ENCODE results near the gene SETD7. TPM values are rescaled to one million over a fixed set of nuclear protein-coding genes. Genes with fewer than 3 reads are reported as not detected.
A peak's percentile ranks its signal among the peaks of the same experiment; 100 is the strongest.

The SETD7 gene
- total RNA-seq, 6 donors from 2014 or later = 17.8 to 45.6 (median 34.0) TPM

DNA sequence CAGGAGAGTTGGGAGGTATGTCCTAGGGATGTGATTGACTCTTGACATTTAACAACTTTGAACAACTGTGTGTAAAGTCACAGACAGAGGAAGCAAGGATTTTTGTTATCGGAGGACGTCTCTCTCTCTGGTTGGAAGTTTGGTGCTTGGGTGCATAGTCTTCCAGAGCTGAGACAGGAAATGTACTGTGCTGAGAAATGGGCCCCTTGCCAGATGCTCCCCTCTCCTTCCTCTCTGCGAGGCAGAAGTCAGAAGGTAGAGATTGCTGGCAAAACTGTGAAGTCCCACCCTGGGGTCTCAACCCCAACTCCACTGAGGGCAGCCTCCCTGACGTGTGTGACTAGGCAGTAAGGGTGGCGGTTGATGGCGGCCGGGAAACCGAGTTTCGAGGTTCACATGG is 49.2 kb downstream of the SETD7 start:
- Histone ChIP-seq H3K27me3 (no peaks in the 10 kb centered on the region), H3K27ac (no peak overlapping the region), H3K4me3 (no peak overlapping the region), H3K36me3 (peaks cover 0 to 56% (median 22%) of the 10 kb centered on the region in 4 donors), H3K4me1 (peaks cover 0 to 8% (median 3%) of the 10 kb centered on the region in 4 donors), H3K9me3 (no peaks in the 10 kb centered on the region)
- ATAC-seq (ENCODE audit: low FRiP score in 2 of 2) (no peak), DNase-seq (no peak)
- TF ChIP-seq EP300 (IDR thresholded peaks at IDR 0.05) (no peak), CTCF (IDR thresholded peaks at IDR 0.05) (no peak), POLR2AphosphoS5 (IDR thresholded peaks at IDR 0.05) (no peak), POLR2A (IDR thresholded peaks at IDR 0.05) (no peak)
- WGBS, 2 donors = 79 to 86% methylated on average over 2 to 9 of the region's 9 CpGs

DNA sequence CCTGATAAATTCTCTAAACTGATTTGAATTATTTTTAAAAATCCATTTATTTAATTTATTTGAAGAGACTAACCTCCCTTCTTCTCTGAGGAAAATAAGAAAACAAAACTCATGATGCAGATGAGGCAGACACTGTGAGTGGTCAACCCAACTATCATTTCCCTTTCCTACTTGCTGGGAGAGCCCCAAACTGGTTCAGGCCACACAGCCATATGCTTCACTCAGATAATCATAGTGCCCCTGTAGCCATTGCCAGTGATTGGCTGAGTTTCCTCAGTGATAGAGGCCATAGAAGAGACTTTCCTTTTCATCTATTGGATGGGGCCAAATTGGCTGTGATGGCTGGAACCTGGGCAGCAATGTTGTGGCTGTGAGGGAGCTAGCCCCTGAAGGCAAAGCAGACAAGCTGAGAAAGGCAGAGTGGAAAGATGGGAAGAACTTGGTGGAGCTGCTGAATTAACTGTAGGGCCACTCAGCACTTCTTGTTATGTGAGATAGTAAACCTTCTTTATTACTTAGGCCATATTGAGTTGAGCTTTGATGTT is 52.3 kb downstream of the SETD7 start:
- Histone ChIP-seq H3K4me1 (peaks cover 0 to 8% (median 3%) of the 10 kb centered on the region in 4 donors), H3K4me3 (no peak overlapping the region), H3K36me3 (peaks cover 0 to 25% (median 6%) of the 10 kb centered on the region in 4 donors), H3K9me3 (no peaks in the 10 kb centered on the region), H3K27me3 (no peaks in the 10 kb centered on the region), H3K27ac (no peak overlapping the region)
- no peak for DNase-seq
- no peak for ATAC-seq (ENCODE audit: low FRiP score in 2 of 2)
- no peak for TF ChIP-seq CTCF (IDR thresholded peaks at IDR 0.05)
- no peak for TF ChIP-seq POLR2AphosphoS5 (IDR thresholded peaks at IDR 0.05)
- TF ChIP-seq POLR2A (IDR thresholded peaks at IDR 0.05) = no peak
- no peak for TF ChIP-seq EP300 (IDR thresholded peaks at IDR 0.05)

DNA sequence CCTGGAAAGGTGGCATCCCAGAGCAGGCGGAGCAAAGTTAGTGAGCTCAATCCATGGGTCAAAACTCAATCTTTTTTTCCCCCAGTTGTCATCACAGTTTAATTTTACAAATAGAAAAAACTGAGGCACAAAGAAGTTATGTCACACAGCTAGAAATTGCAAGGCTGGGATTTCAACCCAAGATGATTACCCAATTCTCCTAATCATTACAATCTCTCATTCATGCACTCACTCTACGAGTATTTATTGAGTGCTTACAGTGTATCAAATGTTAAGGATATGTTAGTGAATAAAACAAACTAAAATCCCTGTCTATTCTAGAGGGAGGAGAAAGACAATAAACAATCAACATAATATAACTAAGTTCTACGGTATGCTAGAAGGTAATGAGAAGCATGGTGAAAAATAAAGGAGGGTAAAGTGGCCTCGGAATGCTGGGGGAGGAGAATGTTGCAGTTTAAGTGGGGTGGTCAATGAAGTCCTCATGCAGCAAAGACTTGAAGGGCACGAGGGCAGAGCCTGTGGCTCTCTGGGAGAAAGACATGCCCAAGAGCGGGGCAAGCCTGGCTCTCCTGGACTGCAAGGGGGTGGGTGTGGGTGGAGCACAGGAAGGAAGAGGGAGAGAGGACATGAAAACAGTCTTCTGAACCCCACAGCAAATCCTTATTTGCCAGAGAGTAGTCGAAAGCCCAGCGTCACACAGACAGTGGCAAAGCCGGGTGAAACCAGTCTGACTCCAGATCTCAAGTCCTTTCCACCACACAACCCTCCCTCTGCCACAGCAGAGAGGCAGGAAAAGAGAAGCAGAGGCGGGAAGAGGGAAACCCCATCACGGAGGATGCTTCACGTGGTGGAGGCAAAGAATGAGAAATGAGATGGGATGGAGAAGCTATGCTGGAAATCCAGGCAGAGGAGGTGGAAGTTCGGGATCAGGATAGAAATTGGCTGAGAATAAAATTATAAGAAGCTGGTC is 53.8 kb downstream of the SETD7 start:
- 43 to 49% methylated on average over 13 of the region's 13 CpGs for WGBS, 2 donors
- ATAC-seq (ENCODE audit: low FRiP score in 2 of 2) (peak; percentile 54 to 63), DNase-seq (peak in 1 of 2 donors; percentile 31)
- Histone ChIP-seq H3K36me3 (peaks cover 0 to 11% (median 5%) of the 10 kb centered on the region in 4 donors), H3K27ac (no peak overlapping the region), H3K9me3 (no peaks in the 10 kb centered on the region), H3K4me3 (no peak overlapping the region), H3K27me3 (no peaks in the 10 kb centered on the region), H3K4me1 (peaks cover 0 to 8% (median 3%) of the 10 kb centered on the region in 4 donors)
- TF ChIP-seq POLR2AphosphoS5 (IDR thresholded peaks at IDR 0.05) (no peak), CTCF (IDR thresholded peaks at IDR 0.05) (no peak), POLR2A (IDR thresholded peaks at IDR 0.05) (no peak), EP300 (IDR thresholded peaks at IDR 0.05) (no peak)

DNA sequence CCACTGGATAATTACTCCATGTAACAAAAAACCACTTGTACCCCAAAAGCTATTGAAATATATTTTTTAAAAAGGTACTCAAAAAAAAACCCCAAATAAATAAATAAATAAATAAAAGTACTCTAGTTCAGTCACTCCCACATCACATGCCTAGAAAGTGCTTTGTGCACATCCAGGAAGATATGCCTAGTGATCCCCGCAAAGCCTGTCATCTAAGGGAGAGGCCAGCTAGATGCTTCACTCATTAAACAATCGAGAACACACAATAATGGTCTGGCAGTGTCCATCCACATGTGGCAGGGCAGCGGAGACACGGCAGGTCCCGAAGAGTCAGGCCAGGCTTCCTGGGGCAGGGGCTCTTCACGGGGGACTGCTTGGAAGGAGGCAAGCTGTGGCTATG is 54.5 kb downstream of the SETD7 start:
- 93 to 94% methylated on average over 2 to 6 of the region's 6 CpGs for WGBS, 2 donors
- Histone ChIP-seq H3K9me3 (no peaks in the 10 kb centered on the region), H3K27ac (no peak overlapping the region), H3K36me3 (peaks cover 0 to 4% (median 0%) of the 10 kb centered on the region in 4 donors), H3K4me1 (peaks cover 0 to 8% (median 3%) of the 10 kb centered on the region in 4 donors), H3K4me3 (no peak overlapping the region), H3K27me3 (no peaks in the 10 kb centered on the region)
- no peak for DNase-seq
- TF ChIP-seq POLR2AphosphoS5 (IDR thresholded peaks at IDR 0.05) (no peak), EP300 (IDR thresholded peaks at IDR 0.05) (no peak), POLR2A (IDR thresholded peaks at IDR 0.05) (no peak), CTCF (IDR thresholded peaks at IDR 0.05) (no peak)
- peak in 1 of 2 donors; percentile 7 for ATAC-seq (ENCODE audit: low FRiP score in 2 of 2)
